Mammary epithelial cell (primary cell): ENCODE measurements around the gene GSS.

Source experiments
- CTCF ChIP-seq, 2 donors: IDR thresholded peaks in 1 of 2; conservative IDR thresholded peaks in 1 of 2; 2 replicates each; pipeline ENCODE4 v1.5.1; 2011 to 2012; ENCODE audit warnings: inconsistent platforms in 2 of 2, low read length in 2 of 2, mild to moderate bottlenecking in 2 of 2, control low read depth in 1 of 2, low read depth in 1 of 2; ENCODE audit not compliant: insufficient read depth in 1 of 2; ENCODE audit errors: extremely low read depth in 1 of 2
- EZH2 ChIP-seq: IDR thresholded peaks from 2 replicates; pipeline ENCODE4 v1.6.1; 2012; ENCODE audit warnings: low read length, inconsistent platforms, borderline replicate concordance

DNA sequence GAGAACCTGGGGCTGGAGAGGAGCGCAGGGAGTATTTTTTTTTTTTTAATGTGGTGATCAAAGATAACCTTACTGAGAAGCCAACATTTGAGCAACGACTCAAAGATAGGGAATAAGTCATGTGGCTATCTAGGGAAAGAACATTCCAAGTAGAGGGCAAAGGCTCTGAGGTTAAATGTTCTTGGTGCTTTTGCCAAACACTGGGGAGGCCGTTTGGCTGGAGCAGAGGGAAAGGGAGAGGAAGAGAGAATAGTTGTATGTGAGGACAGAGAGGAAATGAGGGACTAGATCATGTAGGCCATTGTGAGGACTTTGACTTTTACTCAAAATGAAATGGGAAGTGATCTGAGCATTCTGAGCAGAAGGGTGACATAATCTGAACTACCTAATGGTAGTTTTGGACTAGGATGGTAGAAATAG, 51.4 kb downstream of the GSS start:
- TF ChIP-seq CTCF (conservative IDR thresholded peaks at IDR 0.05 in 1 of 2, IDR thresholded peaks at IDR 0.05 in 1 of 2; ENCODE audit: extremely low read depth in 1 of 2, insufficient read depth in 1 of 2, low read depth in 1 of 2, low read length in 2 of 2) (no peak), EZH2 (no peak)
